ENCODE data around the gene C1QTNF1.
"Not testable (repeated sequence)": the region's sequence is repeated elsewhere in the genome, so short reads cannot be mapped to it uniquely, and the experiment has no call there.

C1QTNF1 gene

GRCh38 chr17:79023180-79023705, 726 bp upstream of the C1QTNF1 start:
- DNase-seq (ENCODE audit: low read depth) = no peak

GRCh38 chr17:79024901-79025737, 1.1 kb downstream of the C1QTNF1 start:
- DNase-seq (ENCODE audit: low read depth) = no peak

GRCh38 chr17:79026376-79027273, 2.7 kb downstream of the C1QTNF1 start:
- DNase-seq (ENCODE audit: low read depth) = peak; percentile 55

GRCh38 chr17:79027274-79027924, 3.4 kb downstream of the C1QTNF1 start:
- DNase-seq (ENCODE audit: low read depth) = no peak

GRCh38 chr17:79027925-79028491, 4.0 kb downstream of the C1QTNF1 start:
- peak; percentile 61 for DNase-seq (ENCODE audit: low read depth)

GRCh38 chr17:79028496-79029326, 4.7 kb downstream of the C1QTNF1 start:
- no peak for DNase-seq (ENCODE audit: low read depth)

- no peak for DNase-seq (ENCODE audit: low read depth)
These were observed 5.5 kb downstream of the C1QTNF1 start for GRCh38 chr17:79029327-79030009.

- not testable (repeated sequence) for DNase-seq (ENCODE audit: low read depth)
These were observed 6.7 kb downstream of the C1QTNF1 start for GRCh38 chr17:79030636-79031035.

GRCh38 chr17:79031996-79032875, 8.3 kb downstream of the C1QTNF1 start:
- no peak for DNase-seq (ENCODE audit: low read depth)

GRCh38 chr17:79033046-79033616, 9.2 kb downstream of the C1QTNF1 start:
- DNase-seq (ENCODE audit: low read depth) = no peak

GRCh38 chr17:79033741-79034501, 10.0 kb downstream of the C1QTNF1 start:
- DNase-seq (ENCODE audit: low read depth) = no peak

GRCh38 chr17:79034931-79035485, 11.0 kb downstream of the C1QTNF1 start:
- no peak for DNase-seq (ENCODE audit: low read depth)

GRCh38 chr17:79035686-79036085, 11.7 kb downstream of the C1QTNF1 start:
- no peak for DNase-seq (ENCODE audit: low read depth)

GRCh38 chr17:79036181-79036580, 12.2 kb downstream of the C1QTNF1 start:
- DNase-seq (ENCODE audit: low read depth) = no peak

GRCh38 chr17:79036596-79036995, 12.6 kb downstream of the C1QTNF1 start:
- peak; percentile 72 for DNase-seq (ENCODE audit: low read depth)

- DNase-seq (ENCODE audit: low read depth) = peak; percentile 72
These were observed 14.7 kb downstream of the C1QTNF1 start for GRCh38 chr17:79038545-79039135.

GRCh38 chr17:79039171-79039570, 15.2 kb downstream of the C1QTNF1 start:
- DNase-seq (ENCODE audit: low read depth) = no peak

Measured in fibroblast of the conjunctiva (primary cell).